ENCODE data around the gene NTN1.

Gene NTN1

GRCh38 chr17:9272501-9273200 is 251.3 kb downstream of the NTN1 start:
- DNase-seq (ENCODE audit: low spot score): no peak

GRCh38 chr17:9273428-9274391 is 252.4 kb downstream of the NTN1 start:
- no peak for DNase-seq (ENCODE audit: low spot score)

- DNase-seq (ENCODE audit: low spot score): no peak
Observed at GRCh38 chr17:9274973-9275372, 253.7 kb downstream of the NTN1 start.

GRCh38 chr17:9279893-9280292 is 258.6 kb downstream of the NTN1 start:
- DNase-seq (ENCODE audit: low spot score): no peak

- no peak for DNase-seq (ENCODE audit: low spot score)
Observed at GRCh38 chr17:9283909-9284308, 262.6 kb downstream of the NTN1 start.

- DNase-seq (ENCODE audit: low spot score): no peak
Observed at GRCh38 chr17:9284884-9285283, 263.6 kb downstream of the NTN1 start.

- DNase-seq (ENCODE audit: low spot score): no peak
Observed at GRCh38 chr17:9285602-9286427, 264.5 kb downstream of the NTN1 start.

- no peak for DNase-seq (ENCODE audit: low spot score)
Observed at GRCh38 chr17:9286434-9286833, 265.1 kb downstream of the NTN1 start.

GRCh38 chr17:9287306-9287705 is 266.0 kb downstream of the NTN1 start:
- DNase-seq (ENCODE audit: low spot score): no peak

GRCh38 chr17:9290226-9290613 is 268.9 kb downstream of the NTN1 start:
- DNase-seq (ENCODE audit: low spot score): no peak

- no peak for DNase-seq (ENCODE audit: low spot score)
Observed at GRCh38 chr17:9291912-9292560, 270.7 kb downstream of the NTN1 start.

- no peak for DNase-seq (ENCODE audit: low spot score)
Observed at GRCh38 chr17:9292561-9292941, 271.2 kb downstream of the NTN1 start.
